HepG2 (cell line): Measurements from ENCODE around the gene GARS1. TPM values are rescaled to one million over a fixed set of nuclear protein-coding genes. Genes with fewer than 3 reads are reported as not detected.

ENCODE experiments used
- CEBPB ChIP-seq: IDR thresholded peaks from 2 replicates; pipeline ENCODE4 v1.6.1; 2011; ENCODE audit warnings: low read depth, low read length, improper control_type of control experiment, borderline replicate concordance
- GRHL1 ChIP-seq: sonication (generic); formaldehyde crosslinking; conservative IDR thresholded peaks from 2 replicates; pipeline ENCODE4 v1.8.0; 2022; ENCODE audit warnings: missing genetic modification reagents
- GTF3A ChIP-seq: sonication (generic); formaldehyde crosslinking; conservative IDR thresholded peaks from 2 replicates; pipeline ENCODE4 v1.4.0; 2020; ENCODE audit warnings: mild to moderate bottlenecking, missing genetic modification reagents
- GZF1 ChIP-seq: sonication (generic); formaldehyde crosslinking; IDR thresholded peaks from 2 replicates; pipeline ENCODE4 v1.5.1; 2020; ENCODE audit warnings: mild to moderate bottlenecking, missing genetic modification reagents
- KAT7 ChIP-seq: IDR thresholded peaks from 2 replicates; pipeline ENCODE4 v1.6.1; 2018; ENCODE audit warnings: borderline replicate concordance, missing compliant biosample characterization
- LRRFIP1 ChIP-seq: sonication (generic); formaldehyde crosslinking; conservative IDR thresholded peaks from 2 replicates; pipeline ENCODE4 v1.4.0; 2020; ENCODE audit warnings: missing genetic modification reagents
- MEIS1 ChIP-seq: sonication (generic); formaldehyde crosslinking; IDR thresholded peaks from 2 replicates; pipeline ENCODE4 v1.9.0; 2021; ENCODE audit warnings: mild to moderate bottlenecking, missing genetic modification reagents, moderate library complexity, borderline replicate concordance
- MXD3 ChIP-seq: IDR thresholded peaks from 2 replicates; pipeline ENCODE4 v1.6.1; 2016; ENCODE audit warnings: mild to moderate bottlenecking, missing biosample characterization, missing genetic modification reagents
- NFATC3 ChIP-seq: sonication (generic); formaldehyde crosslinking; IDR thresholded peaks from 2 replicates; pipeline ENCODE4 v1.5.1; 2020; ENCODE audit warnings: mild to moderate bottlenecking, missing genetic modification reagents
- PHF5A ChIP-seq: IDR thresholded peaks from one replicate; pipeline ENCODE4 v1.6.1; 2018; ENCODE audit warnings: low read depth, missing genetic modification reagents; ENCODE audit not compliant: unreplicated experiment
- POLR2AphosphoS2 ChIP-seq: IDR thresholded peaks from 2 replicates; pipeline ENCODE4 v1.6.1; 2011; ENCODE audit warnings: low read depth, low read length, improper control_type of control experiment
- REXO4 ChIP-seq: sonication (generic); formaldehyde crosslinking; IDR thresholded peaks from 2 replicates; pipeline ENCODE4 v1.8.0; 2022; ENCODE audit warnings: missing genetic modification reagents, mild to moderate bottlenecking, borderline replicate concordance
- SMAD9 ChIP-seq: sonication (generic); formaldehyde crosslinking; IDR thresholded peaks from 2 replicates; pipeline ENCODE4 v1.5.1; 2020; ENCODE audit warnings: mild to moderate bottlenecking, missing genetic modification reagents
- TCF7L2 ChIP-seq: IDR thresholded peaks from 2 replicates; pipeline ENCODE4 v1.6.1; 2011; ENCODE audit warnings: mild to moderate bottlenecking, low read depth, low read length, moderate library complexity
- ZBTB46 ChIP-seq: sonication (generic); formaldehyde crosslinking; IDR thresholded peaks from 2 replicates; pipeline ENCODE4 v1.4.0; 2020; ENCODE audit warnings: mild to moderate bottlenecking, missing genetic modification reagents, borderline replicate concordance
- ZNF12 ChIP-seq: sonication (generic); formaldehyde crosslinking; IDR thresholded peaks from 2 replicates; pipeline ENCODE4 v1.5.0; 2020; ENCODE audit warnings: missing genetic modification reagents
- ZNF280B ChIP-seq: sonication (generic); formaldehyde crosslinking; IDR thresholded peaks from 2 replicates; pipeline ENCODE4 v1.5.0; 2020; ENCODE audit warnings: missing genetic modification reagents, mild to moderate bottlenecking, borderline replicate concordance
- ZNF678 ChIP-seq: sonication (generic); formaldehyde crosslinking; IDR thresholded peaks from 2 replicates; pipeline ENCODE4 v1.4.0; 2020; ENCODE audit warnings: mild to moderate bottlenecking, missing genetic modification reagents
- ZNF773 ChIP-seq: sonication (generic); formaldehyde crosslinking; IDR thresholded peaks from 2 replicates; pipeline ENCODE4 v1.4.0; 2020; ENCODE audit warnings: missing genetic modification reagents, borderline replicate concordance
- ZNF816 ChIP-seq: sonication (generic); formaldehyde crosslinking; IDR thresholded peaks from 2 replicates; pipeline ENCODE4 v1.8.0; 2022; ENCODE audit warnings: missing genetic modification reagents, mild to moderate bottlenecking, borderline replicate concordance
- polyA plus RNA-seq, 8 experiments: library from polyadenylated mRNA; depleted of rRNA in 3 of 8; stranded (reverse) in 7 of 8; unstranded in 1 of 8; fragments of >200 nt; fragmentation: Illumina TruSeq in 4 of 8; extraction: Trizol in 4 of 8; gene quantifications; 2 replicates each; pipeline versions ENCODE4 v1.2.1 to v1.2.3, GENCODE V29; 2011 to 2016; ENCODE audit warnings: low read depth in 4 of 8, missing spikeins in 1 of 8, mixed read lengths in 1 of 8; ENCODE audit not compliant: insufficient read depth in 1 of 8
- total RNA-seq, 5 experiments: library from RNA; depleted of rRNA; stranded (reverse); fragments of >200 nt; fragmentation: Illumina TruSeq; extraction: Trizol; gene quantifications; 2 replicates each; pipeline ENCODE4 v1.2.3, GENCODE V29; 2016; ENCODE audit warnings: low read depth in 1 of 5

The GARS1 gene
- total and polyA plus RNA-seq, 2 of the 13 experiments (the other 11 are each of a cell fraction or from before 2014, with no cell fraction given), result 140 to 460 TPM

GRCh38 chr7:30594540-30595435, at the start of gene GARS1 (continued):
- TF ChIP-seq ZNF280B (peak; percentile 90), ZNF678 (CRISPR knock-in tag) (peak; percentile 23; the same call in 1 of the 2 replicates), NFATC3 (CRISPR knock-in tag) (no peak), POLR2AphosphoS2 (no peak), TCF7L2 (no peak), GRHL1 (CRISPR knock-in tag) (no peak), SMAD9 (no peak), ZBTB46 (CRISPR knock-in tag) (no peak), PHF5A (peak; percentile 74), REXO4 (0 out of 2 replicates have a peak, but pooled peaks have one; percentile 1), ZNF816 (CRISPR knock-in tag) (peak; percentile 80; the same call in 1 of the 2 replicates), LRRFIP1 (CRISPR knock-in tag) (no peak), GZF1 (CRISPR knock-in tag) (no peak), CEBPB (peak; percentile 93; the same call in 1 of the 2 replicates), ZNF773 (CRISPR knock-in tag) (no peak), GTF3A (CRISPR knock-in tag) (no peak), KAT7 (CRISPR knock-in tag) (peak; percentile 93; the same call in 1 of the 2 replicates), ZNF12 (CRISPR knock-in tag) (peak; percentile 75), MEIS1 (CRISPR knock-in tag) (peak; percentile 71), MXD3 (peak; percentile 90)
